Large intestine (tissue), 3 donors: ENCODE measurements around the gene FLT1. TPM values are rescaled to one million over a fixed set of nuclear protein-coding genes. Genes with fewer than 3 reads are reported as not detected.
A peak's percentile ranks its signal among the peaks of the same experiment; 100 is the strongest.

Experiments used
- DNase-seq, 2 donors: peaks; one replicate each; pipeline versions ENCODE4 v3.0.0 to v3.0.0-alpha.2; 2013
- H3K27ac ChIP-seq: one replicate; pipeline ENCODE4 v1.5.1; 2013; ENCODE audit warnings: low read length
- H3K27me3 ChIP-seq: 2 replicates; pipeline ENCODE4 v1.6.1; 2013; ENCODE audit warnings: low read length; ENCODE audit not compliant: control insufficient read depth, insufficient read depth
- H3K36me3 ChIP-seq: 2 replicates; pipeline ENCODE4 v1.6.1; 2013; ENCODE audit warnings: low read length; ENCODE audit not compliant: control insufficient read depth, insufficient read depth
- H3K4me1 ChIP-seq: one replicate; pipeline ENCODE4 v1.6.1; 2013; ENCODE audit warnings: low read length; ENCODE audit not compliant: control insufficient read depth, insufficient read depth
- H3K4me3 ChIP-seq: one replicate; pipeline ENCODE4 v1.5.1; 2013; ENCODE audit warnings: low read length
- H3K9me3 ChIP-seq: one replicate; pipeline ENCODE4 v1.6.1; 2013; ENCODE audit warnings: mild to moderate bottlenecking, low read depth, low read length, moderate library complexity; ENCODE audit not compliant: control insufficient read depth
- WGBS: methylation state at CpG from one replicate; pipeline ENCODE4 v1.1.5; 2013; ENCODE audit warnings: low lambda C conversion rate; ENCODE audit not compliant: insufficient coverage; 5-methylcytosine and 5-hydroxymethylcytosine counted together
- polyA plus RNA-seq: library from polyadenylated mRNA; unstranded; fragments of 120-200 nt; gene quantifications from one replicate; pipeline ENCODE4 v1.2.1, GENCODE V29; 2013

Gene FLT1
- polyA plus RNA-seq, 1 donor: 6.9 TPM

GRCh38 chr13:28536371-28536770 lies 41.4 kb upstream of the FLT1 start:
- DNase-seq: peak in 1 of 2 donors; percentile 17
- Histone ChIP-seq H3K27me3 (peaks cover 24% of the 10 kb centered on the region), H3K27ac (no peak overlapping the region), H3K36me3 (no peaks in the 10 kb centered on the region), H3K4me3 (no peak overlapping the region), H3K9me3 (peaks cover 4% of the 10 kb centered on the region), H3K4me1 (peaks cover 5% of the 10 kb centered on the region)
- 90% methylated on average over 2 of the region's 3 CpGs for WGBS

- Histone ChIP-seq H3K4me3 (no peak overlapping the region), H3K9me3 (peaks cover 4% of the 10 kb centered on the region), H3K27ac (no peak overlapping the region), H3K4me1 (peaks cover 10% of the 10 kb centered on the region), H3K27me3 (peaks cover 31% of the 10 kb centered on the region), H3K36me3 (no peaks in the 10 kb centered on the region)
- WGBS: no CpG with 5 or more reads among the region's 2 CpGs
- no peak for DNase-seq
Measured at GRCh38 chr13:28535734-28536133, 40.8 kb upstream of the FLT1 start.

GRCh38 chr13:28534801-28535200 lies 39.9 kb upstream of the FLT1 start:
- peaks cover 4% of the 10 kb centered on the region for H3K9me3 ChIP-seq
- H3K27me3 ChIP-seq: peaks cover 37% of the 10 kb centered on the region
- no peak overlapping the region for H3K27ac ChIP-seq
- no peak for DNase-seq
- H3K4me3 ChIP-seq: no peak overlapping the region
- peaks cover 11% of the 10 kb centered on the region for H3K4me1 ChIP-seq
- WGBS: no CpG with 5 or more reads among the region's 5 CpGs
- no peaks in the 10 kb centered on the region for H3K36me3 ChIP-seq

- Histone ChIP-seq H3K4me1 (peaks cover 11% of the 10 kb centered on the region), H3K27me3 (peaks cover 37% of the 10 kb centered on the region), H3K4me3 (no peak overlapping the region), H3K36me3 (no peaks in the 10 kb centered on the region), H3K9me3 (peaks cover 4% of the 10 kb centered on the region), H3K27ac (no peak overlapping the region)
- WGBS: no CpG with 5 or more reads among the region's 5 CpGs
- no peak for DNase-seq
Measured at GRCh38 chr13:28534210-28534609, 39.3 kb upstream of the FLT1 start.

- DNase-seq: no peak
- Histone ChIP-seq H3K27ac (no peak overlapping the region), H3K27me3 (peaks cover 37% of the 10 kb centered on the region), H3K4me1 (peaks cover 11% of the 10 kb centered on the region), H3K4me3 (no peak overlapping the region), H3K36me3 (no peaks in the 10 kb centered on the region), H3K9me3 (peaks cover 4% of the 10 kb centered on the region)
- WGBS: no CpG with 5 or more reads among the region's 7 CpGs
Measured at GRCh38 chr13:28533441-28534166, 38.7 kb upstream of the FLT1 start.

GRCh38 chr13:28533125-28533436 lies 38.2 kb upstream of the FLT1 start:
- H3K27me3 ChIP-seq: peaks cover 40% of the 10 kb centered on the region
- H3K4me1 ChIP-seq: peaks cover 11% of the 10 kb centered on the region
- DNase-seq: no peak
- H3K9me3 ChIP-seq: peaks cover 4% of the 10 kb centered on the region
- no peaks in the 10 kb centered on the region for H3K36me3 ChIP-seq
- H3K4me3 ChIP-seq: peak overlapping the region; percentile 28
- no CpG with 5 or more reads among the region's 10 CpGs for WGBS
- no peak overlapping the region for H3K27ac ChIP-seq

- Histone ChIP-seq H3K4me1 (peaks cover 11% of the 10 kb centered on the region), H3K9me3 (peaks cover 4% of the 10 kb centered on the region), H3K27me3 (peaks cover 45% of the 10 kb centered on the region), H3K36me3 (no peaks in the 10 kb centered on the region), H3K4me3 (peak overlapping the region; percentile 29), H3K27ac (no peak overlapping the region)
- DNase-seq: peak; percentile 38 to 70
- no CpG with 5 or more reads among the region's 96 CpGs for WGBS
Measured at GRCh38 chr13:28532388-28533124, 37.6 kb upstream of the FLT1 start.

- no peaks in the 10 kb centered on the region for H3K36me3 ChIP-seq
- WGBS: 4% methylated on average over 2 of the region's 25 CpGs
- H3K9me3 ChIP-seq: peaks cover 4% of the 10 kb centered on the region
- peak overlapping the region; percentile 29 for H3K4me3 ChIP-seq
- no peak for DNase-seq
- H3K4me1 ChIP-seq: peaks cover 11% of the 10 kb centered on the region
- H3K27ac ChIP-seq: no peak overlapping the region
- H3K27me3 ChIP-seq: peaks cover 47% of the 10 kb centered on the region
Measured at GRCh38 chr13:28531845-28532387, 37.0 kb upstream of the FLT1 start.

GRCh38 chr13:28531077-28531844 lies 36.3 kb upstream of the FLT1 start:
- peak; percentile 42 to 74 for DNase-seq
- WGBS: no CpG with 5 or more reads among the region's 39 CpGs
- peaks cover 4% of the 10 kb centered on the region for H3K9me3 ChIP-seq
- no peak overlapping the region for H3K27ac ChIP-seq
- H3K4me1 ChIP-seq: peaks cover 11% of the 10 kb centered on the region
- H3K36me3 ChIP-seq: no peaks in the 10 kb centered on the region
- peaks cover 47% of the 10 kb centered on the region for H3K27me3 ChIP-seq
- H3K4me3 ChIP-seq: peak overlapping the region; percentile 29

- no peak for DNase-seq
- H3K36me3 ChIP-seq: no peaks in the 10 kb centered on the region
- H3K9me3 ChIP-seq: peaks cover 4% of the 10 kb centered on the region
- peaks cover 11% of the 10 kb centered on the region for H3K4me1 ChIP-seq
- peaks cover 47% of the 10 kb centered on the region for H3K27me3 ChIP-seq
- no peak overlapping the region for H3K27ac ChIP-seq
- H3K4me3 ChIP-seq: peak overlapping the region; percentile 29
- WGBS: 20% methylated on average over 1 of the region's 3 CpGs
Measured at GRCh38 chr13:28530729-28531076, 35.8 kb upstream of the FLT1 start.
